Measurements from ENCODE around the gene DAZAP1. TPM values are rescaled to one million over a fixed set of nuclear protein-coding genes. Genes with fewer than 3 reads are reported as not detected.

Gene DAZAP1
- total RNA-seq, 2 donors from 2014 or later = 154 to 179 TPM

- no peaks in the 10 kb centered on the region for H3K9me3 ChIP-seq (ENCODE audit: control insufficient read depth, low read length)
- H3K4me1 ChIP-seq (ENCODE audit: control insufficient read depth, insufficient read depth, low read length) = peaks cover 12% of the 10 kb centered on the region
- peak; percentile 90 for DNase-seq
- Mint-ChIP-seq H3K27ac (no peak overlapping the region), H3K36me3 (ENCODE audit: low read depth) (no peaks in the 10 kb centered on the region), H3K9me3 (no peaks in the 10 kb centered on the region), H3K4me1 (no peaks in the 10 kb centered on the region), H3K27me3 (ENCODE audit: insufficient read depth) (peaks cover 55% of the 10 kb centered on the region), H3K4me3 (peak overlapping the region; percentile 13)
- H3K27me3 ChIP-seq (ENCODE audit: control insufficient read depth, insufficient read depth, low read length, poor library complexity, severe bottlenecking) = peaks cover 71% of the 10 kb centered on the region
- H3K36me3 ChIP-seq (ENCODE audit: control insufficient read depth, insufficient read depth, low read length) = peaks cover 9% of the 10 kb centered on the region
- no peak overlapping the region for H3K27ac ChIP-seq (ENCODE audit: low read depth, low read length)
- H3K4me3 ChIP-seq (ENCODE audit: low read length) = peak overlapping the region; percentile 68
- no peak for TF ChIP-seq CTCF (conservative IDR thresholded peaks at IDR 0.05)
- no peak overlapping the region for H3K9ac ChIP-seq (ENCODE audit: extremely low read depth, low read length, poor library complexity, severe bottlenecking)
- 5 to 8% methylated on average over 18 to 28 of the region's 28 CpGs for WGBS, 2 experiments (ENCODE audit: insufficient coverage in 1 of 2, insufficient read length in 1 of 2)
Measured at GRCh38 chr19:1471010-1471514, 63.7 kb downstream of the DAZAP1 start.

- Mint-ChIP-seq H3K4me3 (no peak overlapping the region), H3K27me3 (ENCODE audit: insufficient read depth) (peaks cover 50% of the 10 kb centered on the region), H3K27ac (no peak overlapping the region), H3K4me1 (no peaks in the 10 kb centered on the region), H3K36me3 (ENCODE audit: low read depth) (no peaks in the 10 kb centered on the region), H3K9me3 (no peaks in the 10 kb centered on the region)
- peaks cover 66% of the 10 kb centered on the region for H3K27me3 ChIP-seq (ENCODE audit: control insufficient read depth, insufficient read depth, low read length, poor library complexity, severe bottlenecking)
- peak; percentile 52 for DNase-seq
- H3K4me3 ChIP-seq (ENCODE audit: low read length) = peak overlapping the region; percentile 68
- H3K36me3 ChIP-seq (ENCODE audit: control insufficient read depth, insufficient read depth, low read length) = peaks cover 15% of the 10 kb centered on the region
- H3K27ac ChIP-seq (ENCODE audit: low read depth, low read length) = no peak overlapping the region
- no peaks in the 10 kb centered on the region for H3K9me3 ChIP-seq (ENCODE audit: control insufficient read depth, low read length)
- H3K9ac ChIP-seq (ENCODE audit: extremely low read depth, low read length, poor library complexity, severe bottlenecking) = no peak overlapping the region
- peaks cover 12% of the 10 kb centered on the region for H3K4me1 ChIP-seq (ENCODE audit: control insufficient read depth, insufficient read depth, low read length)
- TF ChIP-seq CTCF (conservative IDR thresholded peaks at IDR 0.05) = peak; percentile 63
- 38 to 46% methylated on average over 10 to 24 of the region's 24 CpGs for WGBS, 2 experiments (ENCODE audit: insufficient coverage in 1 of 2, insufficient read length in 1 of 2)
Measured at GRCh38 chr19:1471515-1472160, 64.3 kb downstream of the DAZAP1 start.

GRCh38 chr19:1472231-1473084 lies 65.1 kb downstream of the DAZAP1 start:
- Histone ChIP-seq H3K27me3 (ENCODE audit: control insufficient read depth, insufficient read depth, low read length, poor library complexity, severe bottlenecking) (peaks cover 57% of the 10 kb centered on the region), H3K4me1 (ENCODE audit: control insufficient read depth, insufficient read depth, low read length) (peaks cover 9% of the 10 kb centered on the region), H3K36me3 (ENCODE audit: control insufficient read depth, insufficient read depth, low read length) (peaks cover 20% of the 10 kb centered on the region), H3K9me3 (ENCODE audit: control insufficient read depth, low read length) (no peaks in the 10 kb centered on the region), H3K9ac (ENCODE audit: extremely low read depth, low read length, poor library complexity, severe bottlenecking) (no peak overlapping the region), H3K27ac (ENCODE audit: low read depth, low read length) (no peak overlapping the region), H3K4me3 (ENCODE audit: low read length) (no peak overlapping the region)
- TF ChIP-seq CTCF (conservative IDR thresholded peaks at IDR 0.05) = no peak
- Mint-ChIP-seq H3K27me3 (ENCODE audit: insufficient read depth) (peaks cover 43% of the 10 kb centered on the region), H3K27ac (no peak overlapping the region), H3K4me3 (no peak overlapping the region), H3K36me3 (ENCODE audit: low read depth) (peaks cover 4% of the 10 kb centered on the region), H3K4me1 (no peaks in the 10 kb centered on the region), H3K9me3 (no peaks in the 10 kb centered on the region)
- WGBS, 2 experiments (ENCODE audit: insufficient coverage in 1 of 2, insufficient read length in 1 of 2) = 69% methylated on average over 30 to 44 of the region's 44 CpGs
- no peak for DNase-seq

All from endodermal cell (in vitro differentiated cells).